HepG2 (cell line): ENCODE measurements around the gene AJM1. TPM values are rescaled to one million over a fixed set of nuclear protein-coding genes. Genes with fewer than 3 reads are reported as not detected.

Source experiments
- CREM ChIP-seq, 2 experiments: sonication (generic) in 1 of 2; formaldehyde crosslinking in 1 of 2; IDR thresholded peaks; 2 replicates each; pipeline versions ENCODE4 v1.4.0 to v1.6.1; 2016 to 2020; ENCODE audit warnings: antibody characterized with exemption in 1 of 2, mild to moderate bottlenecking in 1 of 2, missing genetic modification reagents in 1 of 2
- HES4 ChIP-seq: sonication (generic); formaldehyde crosslinking; IDR thresholded peaks from 2 replicates; pipeline ENCODE4 v1.9.0; 2021; ENCODE audit warnings: mild to moderate bottlenecking, missing genetic modification reagents, borderline replicate concordance
- MLXIP ChIP-seq: sonication (generic); formaldehyde crosslinking; IDR thresholded peaks from 2 replicates; pipeline ENCODE4 v1.9.0; 2021; ENCODE audit warnings: missing genetic modification reagents, borderline replicate concordance
- SAP130 ChIP-seq: IDR thresholded peaks from 2 replicates; pipeline ENCODE4 v1.6.1; 2016; ENCODE audit warnings: low read depth
- SCMH1 ChIP-seq: sonication (generic); formaldehyde crosslinking; IDR thresholded peaks from 2 replicates; pipeline ENCODE4 v1.9.0; 2021; ENCODE audit warnings: missing genetic modification reagents, mild to moderate bottlenecking, borderline replicate concordance
- SKI ChIP-seq: fragments of 450-650 bp; IDR thresholded peaks from one replicate; pipeline ENCODE4 v1.6.1; 2018; ENCODE audit warnings: mild to moderate bottlenecking; ENCODE audit not compliant: partially characterized antibody
- TFDP1 ChIP-seq: IDR thresholded peaks from 2 replicates; pipeline ENCODE4 v1.6.1; 2016; ENCODE audit warnings: missing compliant biosample characterization, missing genetic modification reagents, borderline replicate concordance
- THYN1 ChIP-seq: sonication (generic); formaldehyde crosslinking; IDR thresholded peaks from 2 replicates; pipeline ENCODE4 v1.8.1; 2023; ENCODE audit warnings: low read depth, mild to moderate bottlenecking, moderate library complexity, missing genetic modification reagents, borderline replicate concordance
- ZNF121 ChIP-seq: sonication (generic); formaldehyde crosslinking; IDR thresholded peaks from 2 replicates; pipeline ENCODE4 v1.5.0; 2020; ENCODE audit warnings: mild to moderate bottlenecking, missing genetic modification reagents
- ZNF317 ChIP-seq: sonication (generic); formaldehyde crosslinking; IDR thresholded peaks from 2 replicates; pipeline ENCODE4 v1.5.0; 2020; ENCODE audit warnings: mild to moderate bottlenecking, missing genetic modification reagents
- ZNF318 ChIP-seq: sonication (generic); formaldehyde crosslinking; IDR thresholded peaks from 2 replicates; pipeline ENCODE4 v1.4.0; 2020; ENCODE audit warnings: mild to moderate bottlenecking, missing genetic modification reagents
- ZNF33A ChIP-seq: sonication (generic); formaldehyde crosslinking; IDR thresholded peaks from 2 replicates; pipeline ENCODE4 v1.5.1; 2020; ENCODE audit warnings: missing genetic modification reagents, mild to moderate bottlenecking, moderate library complexity, borderline replicate concordance
- ZNF382 ChIP-seq: sonication (generic); formaldehyde crosslinking; IDR thresholded peaks from 2 replicates; pipeline ENCODE4 v1.5.0; 2020; ENCODE audit warnings: missing genetic modification reagents, mild to moderate bottlenecking, borderline replicate concordance
- ZNF639 ChIP-seq: conservative IDR thresholded peaks from 2 replicates; pipeline ENCODE4 v1.6.1; 2018; ENCODE audit warnings: missing genetic modification reagents
- polyA plus RNA-seq, 8 experiments: library from polyadenylated mRNA; depleted of rRNA in 3 of 8; stranded (reverse) in 7 of 8; unstranded in 1 of 8; fragments of >200 nt; fragmentation: Illumina TruSeq in 4 of 8; extraction: Trizol in 4 of 8; gene quantifications; 2 replicates each; pipeline versions ENCODE4 v1.2.1 to v1.2.3, GENCODE V29; 2011 to 2016; ENCODE audit warnings: low read depth in 4 of 8, missing spikeins in 1 of 8, mixed read lengths in 1 of 8; ENCODE audit not compliant: insufficient read depth in 1 of 8
- total RNA-seq, 5 experiments: library from RNA; depleted of rRNA; stranded (reverse); fragments of >200 nt; fragmentation: Illumina TruSeq; extraction: Trizol; gene quantifications; 2 replicates each; pipeline ENCODE4 v1.2.3, GENCODE V29; 2016; ENCODE audit warnings: low read depth in 1 of 5

The AJM1 gene
- total and polyA plus RNA-seq, 2 of the 13 experiments (the other 11 are each of a cell fraction or from before 2014, with no cell fraction given): 1.1 to 1.2 TPM

- TF ChIP-seq ZNF318 (peak; percentile 84), ZNF33A (CRISPR knock-in tag) (no peak), MLXIP (CRISPR knock-in tag) (no peak), ZNF639 (CRISPR knock-in tag) (no peak), HES4 (CRISPR knock-in tag) (no peak), TFDP1 (CRISPR knock-in tag) (no peak), THYN1 (no peak), SCMH1 (CRISPR knock-in tag) (no peak), CREM (IDR thresholded peaks at IDR 0.05) (no peak), CREM (CRISPR knock-in tag; IDR thresholded peaks at IDR 0.05) (no peak), ZNF121 (no peak), SKI (no peak), SAP130 (CRISPR knock-in tag) (peak; percentile 84), ZNF317 (CRISPR knock-in tag) (0 out of 2 replicates have a peak, but pooled peaks have one; percentile 29), ZNF382 (CRISPR knock-in tag) (no peak)
These were observed 1.2 kb upstream of the AJM1 start (continued) for GRCh38 chr9:136840877-136841645.
